Right renal cortex interstitium (tissue), 3 donors: Measurements from ENCODE around the gene DBH. TPM values are rescaled to one million over a fixed set of nuclear protein-coding genes. Genes with fewer than 3 reads are reported as not detected.

Source experiments
- DNase-seq, 3 donors: peaks; one replicate each; pipeline ENCODE4 v3.0.0-alpha.2; 2013; ENCODE audit warnings: low read depth in 3 of 3, low spot score in 2 of 3
- polyA plus RNA-seq, 3 donors: library from polyadenylated mRNA; unstranded; fragments of 120-200 nt; gene quantifications; one replicate each; pipeline ENCODE4 v1.2.1, GENCODE V29; 2013; ENCODE audit not compliant: insufficient read length in 3 of 3

The DBH gene
- polyA plus RNA-seq, 3 donors, result 0.62 TPM

GRCh38 chr9:133693116-133693515 lies 57.0 kb downstream of the DBH start:
- no peak for DNase-seq

- no peak for DNase-seq
Measured at GRCh38 chr9:133693703-133694529, 57.8 kb downstream of the DBH start.

DNA sequence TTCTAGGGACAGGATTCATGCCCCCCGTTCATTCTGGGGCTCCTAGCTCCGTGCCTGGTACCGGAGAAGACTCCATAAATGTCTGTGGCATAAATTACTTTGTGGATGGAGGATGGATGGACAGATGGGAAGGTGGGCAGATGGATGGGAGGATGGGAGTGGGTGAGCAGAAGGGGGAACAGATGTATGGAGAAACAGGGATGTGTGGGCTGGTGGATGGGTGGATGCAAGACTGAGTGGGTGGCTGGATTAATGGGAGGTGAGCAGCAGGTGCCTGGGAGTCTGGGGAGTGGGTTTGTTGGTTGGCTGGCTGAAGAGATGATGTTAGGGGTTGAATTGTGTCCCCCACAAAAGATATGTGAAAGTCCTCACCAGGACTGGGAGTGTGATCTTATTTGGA lies 58.5 kb downstream of the DBH start:
- no peak for DNase-seq

DNA sequence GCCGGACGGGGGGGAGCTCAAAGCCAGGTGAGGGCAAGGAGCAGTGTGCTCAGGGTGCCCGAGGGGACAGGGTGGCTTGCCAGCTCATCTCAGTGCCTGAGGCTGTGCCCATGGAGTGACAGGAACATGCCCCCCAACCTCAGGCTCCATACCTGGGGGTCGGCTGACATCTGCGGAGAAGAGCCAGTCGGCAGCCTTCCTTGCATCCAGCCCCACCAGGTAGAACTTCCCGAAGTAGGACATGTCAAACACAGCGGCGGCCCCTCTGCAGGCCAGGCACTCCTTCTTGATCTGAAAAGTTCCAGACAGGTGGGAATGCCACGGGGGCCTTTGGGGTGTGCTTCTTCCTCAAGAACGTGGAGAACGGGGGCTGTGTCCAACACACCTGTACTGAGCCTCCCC lies 59.9 kb downstream of the DBH start:
- no peak for DNase-seq

GRCh38 chr9:133699546-133699945 lies 63.4 kb downstream of the DBH start:
- DNase-seq, result no peak

DNA sequence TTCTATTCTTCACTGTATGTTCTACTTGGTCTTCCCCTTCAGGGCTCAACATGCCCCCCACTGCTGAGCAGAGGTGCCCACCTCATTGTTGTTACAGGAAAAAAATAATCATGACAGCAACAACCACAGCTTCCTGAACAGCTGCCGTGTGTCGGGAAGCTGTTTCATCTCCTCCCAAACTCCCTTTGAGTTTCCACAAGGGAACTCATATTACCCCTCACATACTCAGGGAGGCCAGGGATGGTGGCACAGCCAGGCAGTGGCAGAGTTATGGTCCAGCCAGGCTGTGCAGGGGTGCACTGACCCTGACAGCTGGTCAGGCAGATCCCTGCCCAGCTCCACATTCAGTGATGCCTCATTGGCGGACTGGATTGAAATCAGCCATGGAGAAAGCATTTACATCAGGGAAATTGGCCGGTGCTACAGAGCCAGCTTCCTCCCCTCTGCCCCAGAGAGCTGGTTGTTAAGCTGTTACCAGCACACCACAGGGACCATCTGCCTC lies 64.7 kb downstream of the DBH start:
- DNase-seq, result no peak

DNA sequence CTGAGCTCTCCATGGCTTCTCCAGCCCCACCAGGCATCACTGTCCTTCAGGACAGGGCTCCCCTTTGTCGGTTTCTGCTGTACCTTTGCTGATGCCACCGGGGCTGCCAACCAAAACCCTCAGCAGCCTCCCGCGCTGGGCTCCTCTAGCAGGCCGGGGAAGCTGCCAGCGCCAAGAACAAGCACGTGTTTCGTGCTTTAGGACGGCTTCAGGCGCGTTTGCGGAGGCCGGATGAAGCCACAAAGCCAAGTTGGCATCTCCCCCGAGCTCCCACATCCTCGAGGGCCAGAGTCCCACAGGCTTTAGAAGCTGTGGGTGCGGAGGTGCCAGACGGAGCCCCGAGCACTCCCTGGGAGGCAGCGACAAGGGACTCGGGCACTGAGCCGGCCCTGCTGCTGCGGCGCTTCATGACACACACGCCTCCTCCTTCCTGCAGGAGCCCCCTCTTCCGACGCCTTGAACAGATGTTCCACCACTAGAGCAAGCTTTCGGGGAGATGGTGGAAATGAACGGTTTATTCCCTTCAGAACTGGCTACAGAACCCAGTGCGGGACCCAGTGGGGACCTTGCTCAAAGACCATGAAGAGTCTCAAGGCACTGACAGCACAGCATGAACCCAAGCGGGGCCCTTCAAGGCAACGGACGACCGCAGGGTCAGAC lies 65.3 kb downstream of the DBH start:
- DNase-seq, result no peak

DNA sequence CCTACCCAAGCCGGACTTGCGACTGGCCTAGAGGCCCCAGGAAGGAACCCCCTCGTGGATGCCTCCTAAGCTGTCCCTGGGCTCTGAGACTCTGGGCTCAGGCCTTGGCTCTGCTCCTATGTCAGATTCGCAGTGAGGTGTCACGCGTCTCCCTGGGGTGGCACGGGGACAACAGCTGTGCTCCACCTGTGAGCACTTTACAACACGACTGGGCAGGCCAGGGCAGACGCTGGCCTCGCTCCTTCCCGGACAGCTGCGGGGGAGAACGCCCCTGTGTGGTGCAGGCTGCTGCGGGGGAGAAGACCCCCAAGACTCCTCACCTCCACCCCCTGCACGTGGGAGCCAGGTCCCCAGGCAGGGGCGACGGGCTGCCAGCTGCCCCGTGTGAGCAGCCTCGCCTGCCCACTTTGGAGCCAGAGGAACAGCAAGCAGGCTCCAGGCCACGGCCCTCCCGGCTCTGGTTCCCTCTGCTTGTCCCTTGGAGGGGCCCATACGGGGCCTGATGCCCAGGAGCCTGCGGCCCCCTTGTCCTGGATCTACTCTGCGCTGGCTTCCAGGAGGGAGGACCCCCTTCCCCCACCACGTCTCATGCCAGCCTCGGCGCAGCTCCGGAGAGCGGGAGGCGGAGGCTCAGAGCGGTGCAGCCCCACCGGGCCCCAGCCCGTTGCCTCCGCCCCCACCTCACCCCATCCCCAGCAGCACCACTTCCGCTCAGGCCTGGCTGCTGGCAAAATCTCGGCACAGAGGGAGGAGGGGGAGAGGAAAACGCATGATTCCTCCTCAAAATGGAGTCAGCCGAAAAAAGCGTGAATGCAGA lies 66.0 kb downstream of the DBH start:
- no peak for DNase-seq

GRCh38 chr9:133702798-133703590 lies 66.8 kb downstream of the DBH start:
- no peak for DNase-seq

DNA sequence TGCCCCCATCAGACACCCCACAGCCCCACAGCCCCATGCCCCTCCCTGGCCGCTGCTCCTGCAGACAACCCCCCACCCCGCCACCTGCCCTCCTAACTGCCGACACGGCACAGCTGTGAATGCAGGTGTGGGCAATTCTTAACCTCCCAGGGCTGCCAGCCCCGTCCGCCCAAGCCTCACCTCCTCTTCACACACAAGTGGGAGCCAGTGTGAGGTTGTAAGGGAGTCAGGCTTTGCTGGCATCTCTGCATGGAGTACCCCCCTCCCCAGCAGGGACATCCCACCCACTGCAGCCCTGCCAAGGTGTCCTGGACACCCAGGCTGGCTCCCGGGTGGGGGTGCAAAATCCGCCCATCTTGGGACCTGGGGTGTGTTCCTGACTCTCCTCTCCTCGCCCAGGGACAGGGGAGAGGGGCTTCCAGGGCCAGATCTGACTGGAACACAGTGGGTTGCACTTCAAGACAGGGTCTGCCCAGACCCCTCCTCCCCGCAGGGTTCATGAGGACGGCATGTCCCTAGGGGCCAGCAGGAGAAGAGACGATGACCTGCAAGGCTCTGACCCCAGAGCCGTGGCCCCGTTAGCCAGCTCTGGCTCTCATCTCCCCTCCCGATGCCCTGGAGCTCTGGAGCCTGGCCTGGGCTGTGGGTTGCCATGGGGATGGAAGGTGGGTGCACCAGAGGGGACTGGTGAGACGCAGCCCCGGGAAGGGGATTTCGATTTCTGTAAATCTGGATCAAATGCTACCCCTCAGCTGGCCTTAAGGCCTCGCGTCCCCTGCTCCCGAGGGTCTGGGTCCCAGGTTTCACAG lies 67.6 kb downstream of the DBH start:
- DNase-seq, result no peak

DNA sequence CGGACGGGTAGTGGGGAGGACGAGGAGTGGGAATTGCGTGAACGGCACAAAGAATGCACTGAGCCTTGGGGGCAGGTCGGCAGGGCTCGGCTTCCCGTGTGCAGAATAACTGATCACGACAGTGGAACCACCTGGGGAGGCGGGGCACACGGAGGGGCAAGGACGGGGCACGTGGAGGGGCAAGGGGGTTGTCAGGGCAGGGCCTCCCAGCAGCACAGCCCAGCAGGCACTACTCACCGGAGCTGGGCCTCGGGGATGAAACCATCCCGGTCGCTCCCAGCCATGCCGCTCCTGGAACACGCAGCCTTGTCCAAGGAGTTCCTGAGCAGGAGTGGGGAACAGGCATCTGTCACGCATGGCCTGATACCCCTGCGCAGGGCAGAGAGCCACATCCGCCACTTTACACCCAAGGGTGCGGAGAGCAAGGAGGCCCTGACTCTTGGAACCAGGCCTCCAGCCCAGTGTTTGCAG lies 68.6 kb downstream of the DBH start:
- DNase-seq, result no peak

DNA sequence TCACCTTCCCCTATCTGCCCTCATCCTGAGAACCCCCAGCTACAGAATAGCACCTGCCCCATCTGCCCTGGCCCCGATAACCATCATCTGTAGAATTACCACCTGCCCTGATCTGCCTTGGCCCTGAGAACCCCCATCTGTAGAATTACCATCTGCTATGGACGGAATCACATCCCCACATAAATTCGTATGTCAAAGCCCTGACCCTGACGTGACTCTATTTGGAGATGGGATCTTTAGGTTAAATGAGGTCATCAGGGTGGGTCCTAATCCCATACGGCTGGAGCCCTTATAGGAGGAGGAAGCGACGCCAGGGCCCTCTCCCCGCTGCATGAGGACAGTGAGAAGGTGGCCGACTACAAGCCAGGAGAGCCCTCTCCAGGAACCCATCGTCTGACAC lies 69.4 kb downstream of the DBH start:
- no peak for DNase-seq

DNA sequence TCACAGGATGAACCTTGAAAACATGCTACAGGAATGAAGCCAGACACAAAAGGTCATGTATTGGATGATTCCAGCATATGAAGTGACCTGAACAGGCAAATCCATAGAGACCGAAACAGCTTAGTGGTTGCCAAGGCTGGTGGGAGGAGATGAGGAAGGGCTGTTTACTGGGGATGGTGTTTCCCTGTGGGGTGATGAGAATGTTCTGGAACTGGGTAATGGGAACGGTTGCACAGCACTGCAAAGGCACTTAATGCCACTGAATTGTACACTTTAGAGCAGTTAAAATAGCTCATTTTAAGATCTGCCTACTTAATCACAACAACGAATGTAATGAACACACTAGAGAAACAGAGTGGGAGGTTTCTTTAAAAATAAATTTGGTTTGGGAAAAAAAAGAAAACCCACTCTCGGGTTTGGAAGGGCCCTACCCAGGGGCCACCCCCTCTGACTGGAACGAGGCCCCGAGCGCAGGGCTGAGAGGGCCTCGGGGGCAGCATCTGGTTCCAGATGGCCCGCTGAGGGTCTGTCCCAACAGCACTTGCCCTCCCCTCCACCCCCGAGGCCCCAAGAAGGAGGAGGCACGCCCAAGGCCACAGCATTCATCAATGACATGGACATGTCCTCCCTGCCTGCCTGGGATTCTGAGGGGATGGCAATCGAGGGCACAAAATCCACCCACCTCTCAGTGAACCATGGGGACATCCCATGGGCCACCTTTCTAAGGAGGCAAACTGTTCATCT lies 70.3 kb downstream of the DBH start:
- DNase-seq, result no peak

DNA sequence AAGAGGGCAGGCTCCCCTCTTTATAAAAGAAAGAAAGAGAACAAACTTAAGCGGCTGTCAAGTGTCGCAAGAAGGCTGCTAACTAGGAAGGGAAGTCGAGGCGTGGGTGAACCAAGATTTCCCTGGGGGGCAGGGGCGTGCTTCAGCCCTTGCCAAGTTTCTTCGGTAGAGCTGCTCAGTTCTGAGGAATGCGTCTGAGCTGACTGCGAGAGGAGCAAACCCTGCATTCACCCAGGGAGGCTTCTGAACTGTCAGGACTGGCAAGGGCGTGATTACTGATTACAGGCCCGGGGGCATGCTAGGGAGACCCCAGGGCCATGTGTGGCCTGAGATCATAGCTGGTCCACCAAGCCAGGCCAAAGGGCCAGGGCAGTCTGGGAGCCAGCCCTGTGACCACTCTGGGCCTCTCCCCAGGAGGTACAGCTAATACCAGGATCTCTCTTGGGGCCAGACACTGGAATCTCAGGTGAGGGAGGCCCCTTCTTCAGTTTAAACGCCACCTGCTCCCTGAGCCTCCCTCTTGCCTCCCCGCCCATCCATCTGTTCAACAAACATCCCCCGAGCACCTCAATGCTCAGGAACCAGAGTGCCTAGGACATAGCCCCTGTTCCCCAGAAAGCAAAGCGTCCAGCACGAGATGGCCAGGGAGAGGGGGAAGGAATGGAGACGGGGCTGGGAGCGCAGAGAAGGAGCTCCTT lies 71.1 kb downstream of the DBH start:
- DNase-seq, result no peak

DNA sequence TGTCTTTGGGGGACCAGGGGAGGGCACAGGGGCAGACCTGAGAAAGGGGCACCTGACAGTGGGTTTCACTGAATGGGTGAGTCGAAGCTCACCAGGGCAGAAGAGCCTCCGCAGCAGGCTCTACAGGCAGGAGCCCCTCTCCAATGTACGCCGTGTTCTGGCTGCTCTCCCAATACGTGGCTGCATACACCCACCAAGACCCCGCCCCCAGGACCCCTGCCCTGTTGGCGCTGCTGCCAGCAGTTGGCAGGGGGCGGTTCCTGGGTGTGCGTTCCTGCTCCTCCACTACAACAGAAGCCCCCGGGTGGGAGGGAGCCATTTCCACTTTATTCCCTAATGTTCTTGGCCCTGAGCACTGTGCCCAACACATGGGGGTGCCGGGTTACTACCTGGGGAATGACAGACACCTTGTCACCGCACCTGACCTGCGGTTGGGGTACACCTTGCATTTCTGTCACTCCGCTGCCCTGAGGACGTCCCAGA lies 71.6 kb downstream of the DBH start:
- DNase-seq, result no peak

DNA sequence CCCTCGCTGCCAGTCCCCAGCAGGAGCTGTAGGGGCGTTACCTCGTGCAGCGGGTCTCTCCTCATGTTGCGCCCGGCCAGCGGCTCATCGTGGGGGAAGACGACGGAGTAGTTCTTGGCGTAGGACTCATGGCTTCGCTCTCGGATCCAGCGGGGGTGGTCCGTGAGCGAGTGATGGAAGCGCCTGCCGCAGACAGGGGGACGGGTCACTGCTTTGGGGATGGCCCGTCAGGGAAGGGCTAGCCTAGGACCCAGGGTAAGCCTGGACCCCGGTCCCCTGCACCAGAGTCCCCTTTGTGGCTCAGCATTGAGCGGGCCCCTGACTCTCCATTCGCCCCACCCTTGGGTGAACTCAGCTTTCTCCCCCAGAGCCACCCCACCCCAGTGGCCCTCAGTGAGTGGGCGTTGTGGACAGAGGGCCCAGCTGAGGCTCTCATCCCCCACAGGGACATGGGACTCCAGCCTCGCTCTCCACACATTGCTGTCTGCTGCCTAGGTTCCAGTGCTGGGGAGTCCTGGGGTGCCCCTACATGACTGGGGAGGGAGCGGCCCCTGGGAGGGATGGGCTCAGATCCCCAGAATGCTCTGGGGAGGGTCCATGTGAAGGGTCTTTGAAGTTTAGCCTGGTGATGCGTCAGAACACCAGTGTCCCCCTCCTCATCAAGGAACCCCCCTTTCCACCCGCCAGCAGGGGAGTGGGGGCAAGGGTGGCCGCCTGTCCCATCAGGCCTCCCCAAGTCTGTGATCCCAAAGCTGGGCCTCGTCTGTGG lies 72.3 kb downstream of the DBH start:
- DNase-seq, result no peak
